Activated T-cell treated with anti-CD3 and anti-CD28 coated beads, Interleukin-2, amount 50 U/mL, for 24 hours (primary cell): ENCODE results near the gene OSGEPL1.

ENCODE experiments used
- DNase-seq: peaks from one replicate; pipeline ENCODE4 v3.0.0-alpha.2; 2020
- H3K27ac Mint-ChIP-seq: 2 replicates; pipeline ENCODE4 v1.8.0; 2020; ENCODE audit warnings: mild to moderate bottlenecking, mixed read lengths
- H3K27me3 Mint-ChIP-seq: 2 replicates; pipeline ENCODE4 v1.8.0; 2020; ENCODE audit warnings: mixed read lengths
- H3K36me3 Mint-ChIP-seq: 2 replicates; pipeline ENCODE4 v1.8.0; 2020; ENCODE audit warnings: low read depth, mixed read lengths
- H3K4me1 Mint-ChIP-seq: 2 replicates; pipeline ENCODE4 v1.8.0; 2020; ENCODE audit warnings: low read depth, mixed read lengths
- H3K4me3 Mint-ChIP-seq: 2 replicates; pipeline ENCODE4 v1.8.0; 2020; ENCODE audit warnings: mild to moderate bottlenecking, moderate library complexity, mixed read lengths
- H3K9me3 Mint-ChIP-seq: 2 replicates; pipeline ENCODE4 v1.8.0; 2020; ENCODE audit warnings: mixed read lengths

Gene OSGEPL1

GRCh38 chr2:189762551-189763298, at the start of gene OSGEPL1:
OSGEPL1 (minus strand) TSS chr2:189762792; CDS start chr2:189761640, 1,152 bp downstream.
- H3K36me3 Mint-ChIP-seq = peaks cover 50% of the 10 kb centered on the region

GRCh38 chr2:189803431-189803830, 40.8 kb upstream of the OSGEPL1 start:
- no peak for DNase-seq

More at GRCh38 chr2:189762551-189763298, at the start of gene OSGEPL1:
- Mint-ChIP-seq H3K9me3 (no peaks in the 10 kb centered on the region), H3K4me1 (peaks cover 18% of the 10 kb centered on the region), H3K4me3 (peak within 1 kb of the TSS; percentile 95), H3K27me3 (no peaks in the 10 kb centered on the region), H3K27ac (peak within 1 kb of the TSS; percentile 98)
- peak; percentile 93 for DNase-seq

GRCh38 chr2:189802396-189802912, 39.9 kb upstream of the OSGEPL1 start:
- Mint-ChIP-seq H3K9me3 (no peaks in the 10 kb centered on the region), H3K27me3 (no peaks in the 10 kb centered on the region), H3K36me3 (peaks cover 77% of the 10 kb centered on the region), H3K27ac (no peak overlapping the region), H3K4me1 (peaks cover 20% of the 10 kb centered on the region), H3K4me3 (no peak overlapping the region)
- no peak for DNase-seq

More at GRCh38 chr2:189803431-189803830, 40.8 kb upstream of the OSGEPL1 start:
- no peak overlapping the region for H3K27ac Mint-ChIP-seq
- H3K36me3 Mint-ChIP-seq = peaks cover 74% of the 10 kb centered on the region
- H3K4me1 Mint-ChIP-seq = peaks cover 17% of the 10 kb centered on the region
- H3K4me3 Mint-ChIP-seq = no peak overlapping the region
- no peaks in the 10 kb centered on the region for H3K9me3 Mint-ChIP-seq
- no peaks in the 10 kb centered on the region for H3K27me3 Mint-ChIP-seq

GRCh38 chr2:189799531-189799930, 36.9 kb upstream of the OSGEPL1 start:
- H3K36me3 Mint-ChIP-seq = peaks cover 84% of the 10 kb centered on the region
- DNase-seq = no peak
- no peaks in the 10 kb centered on the region for H3K27me3 Mint-ChIP-seq
- no peak overlapping the region for H3K4me3 Mint-ChIP-seq
- no peaks in the 10 kb centered on the region for H3K9me3 Mint-ChIP-seq
- no peak overlapping the region for H3K27ac Mint-ChIP-seq
- H3K4me1 Mint-ChIP-seq = peaks cover 20% of the 10 kb centered on the region

GRCh38 chr2:189799030-189799331, 36.4 kb upstream of the OSGEPL1 start:
- DNase-seq = no peak
- Mint-ChIP-seq H3K27me3 (no peaks in the 10 kb centered on the region), H3K9me3 (no peaks in the 10 kb centered on the region), H3K36me3 (peaks cover 84% of the 10 kb centered on the region), H3K4me1 (peaks cover 20% of the 10 kb centered on the region), H3K4me3 (no peak overlapping the region), H3K27ac (no peak overlapping the region)

GRCh38 chr2:189798312-189799029, 35.9 kb upstream of the OSGEPL1 start:
- H3K9me3 Mint-ChIP-seq = no peaks in the 10 kb centered on the region
- no peaks in the 10 kb centered on the region for H3K27me3 Mint-ChIP-seq
- peaks cover 20% of the 10 kb centered on the region for H3K4me1 Mint-ChIP-seq
- H3K27ac Mint-ChIP-seq = no peak overlapping the region
- no peak overlapping the region for H3K4me3 Mint-ChIP-seq
- no peak for DNase-seq
- H3K36me3 Mint-ChIP-seq = peaks cover 84% of the 10 kb centered on the region

- Mint-ChIP-seq H3K27me3 (no peaks in the 10 kb centered on the region), H3K4me3 (no peak overlapping the region), H3K9me3 (no peaks in the 10 kb centered on the region), H3K36me3 (peaks cover 85% of the 10 kb centered on the region), H3K4me1 (peaks cover 20% of the 10 kb centered on the region), H3K27ac (no peak overlapping the region)
- DNase-seq = no peak
Observed at GRCh38 chr2:189797902-189798301, 35.3 kb upstream of the OSGEPL1 start.

GRCh38 chr2:189794310-189794709, 31.7 kb upstream of the OSGEPL1 start:
- no peak for DNase-seq
- H3K4me3 Mint-ChIP-seq = no peak overlapping the region
- H3K9me3 Mint-ChIP-seq = no peaks in the 10 kb centered on the region
- peaks cover 88% of the 10 kb centered on the region for H3K36me3 Mint-ChIP-seq
- no peaks in the 10 kb centered on the region for H3K27me3 Mint-ChIP-seq
- no peak overlapping the region for H3K27ac Mint-ChIP-seq
- peaks cover 26% of the 10 kb centered on the region for H3K4me1 Mint-ChIP-seq

- Mint-ChIP-seq H3K4me3 (peak overlapping the region; percentile 61), H3K36me3 (peaks cover 82% of the 10 kb centered on the region), H3K27me3 (no peaks in the 10 kb centered on the region), H3K4me1 (peaks cover 29% of the 10 kb centered on the region), H3K9me3 (no peaks in the 10 kb centered on the region), H3K27ac (peak overlapping the region; percentile 50)
- DNase-seq = no peak
Observed at GRCh38 chr2:189791338-189792042, 28.9 kb upstream of the OSGEPL1 start.

GRCh38 chr2:189783927-189784867, 21.6 kb upstream of the OSGEPL1 start, which contains the start of the genes ORMDL1 and PMS1:
ORMDL1 (minus strand) TSS chr2:189784339; CDS start chr2:189782595, 1,744 bp downstream.
PMS1 (plus strand) TSS chr2:189784450; CDS start chr2:189791810, 7,360 bp downstream.
- Mint-ChIP-seq H3K36me3 (peaks cover 90% of the 10 kb centered on the region), H3K27me3 (no peaks in the 10 kb centered on the region), H3K9me3 (no peaks in the 10 kb centered on the region), H3K4me1 (peaks cover 57% of the 10 kb centered on the region), H3K4me3 (peak within 1 kb of the TSS; percentile 95), H3K27ac (peak within 1 kb of the TSS; percentile 96)
- DNase-seq = peak; percentile 96

GRCh38 chr2:189783451-189783926, 20.9 kb upstream of the OSGEPL1 start:
- DNase-seq = no peak
- H3K27me3 Mint-ChIP-seq = no peaks in the 10 kb centered on the region
- peak overlapping the region; percentile 96 for H3K27ac Mint-ChIP-seq
- peak overlapping the region; percentile 95 for H3K4me3 Mint-ChIP-seq
- H3K9me3 Mint-ChIP-seq = no peaks in the 10 kb centered on the region
- peaks cover 91% of the 10 kb centered on the region for H3K36me3 Mint-ChIP-seq
- H3K4me1 Mint-ChIP-seq = peaks cover 62% of the 10 kb centered on the region

GRCh38 chr2:189782221-189782671, 19.7 kb upstream of the OSGEPL1 start:
- Mint-ChIP-seq H3K27ac (peak overlapping the region; percentile 96), H3K27me3 (no peaks in the 10 kb centered on the region), H3K36me3 (peaks cover 96% of the 10 kb centered on the region), H3K9me3 (no peaks in the 10 kb centered on the region), H3K4me3 (peak overlapping the region; percentile 95), H3K4me1 (peaks cover 65% of the 10 kb centered on the region)
- DNase-seq = no peak

- peaks cover 8% of the 10 kb centered on the region for H3K4me1 Mint-ChIP-seq
- no peak overlapping the region for H3K4me3 Mint-ChIP-seq
- DNase-seq = no peak
- peak overlapping the region; percentile 66 for H3K27ac Mint-ChIP-seq
- no peaks in the 10 kb centered on the region for H3K9me3 Mint-ChIP-seq
- H3K27me3 Mint-ChIP-seq = no peaks in the 10 kb centered on the region
- H3K36me3 Mint-ChIP-seq = peaks cover 93% of the 10 kb centered on the region
Observed at GRCh38 chr2:189772212-189772611, 9.6 kb upstream of the OSGEPL1 start.
